ENCODE measurements around the gene CCDC169.
A peak's percentile ranks its signal among the peaks of the same experiment; 100 is the strongest.

GRCh38 chr13:36337938-36338641, 40.5 kb upstream of the CCDC169 start:
- peak; percentile 34 for TF ChIP-seq CTCF (conservative IDR thresholded peaks at IDR 0.05; ENCODE audit: low read length)
- no peak for TF ChIP-seq EZH2phosphoT487 (IDR thresholded peaks at IDR 0.05; ENCODE audit: borderline replicate concordance)

All from Loucy (cell line).